ENCODE results near the gene PABPC1L. TPM values are rescaled to one million over a fixed set of nuclear protein-coding genes. Genes with fewer than 3 reads are reported as not detected.

PABPC1L gene
- total RNA-seq, 2 experiments from 2014 or later = 22.8 to 27.5 TPM

DNA sequence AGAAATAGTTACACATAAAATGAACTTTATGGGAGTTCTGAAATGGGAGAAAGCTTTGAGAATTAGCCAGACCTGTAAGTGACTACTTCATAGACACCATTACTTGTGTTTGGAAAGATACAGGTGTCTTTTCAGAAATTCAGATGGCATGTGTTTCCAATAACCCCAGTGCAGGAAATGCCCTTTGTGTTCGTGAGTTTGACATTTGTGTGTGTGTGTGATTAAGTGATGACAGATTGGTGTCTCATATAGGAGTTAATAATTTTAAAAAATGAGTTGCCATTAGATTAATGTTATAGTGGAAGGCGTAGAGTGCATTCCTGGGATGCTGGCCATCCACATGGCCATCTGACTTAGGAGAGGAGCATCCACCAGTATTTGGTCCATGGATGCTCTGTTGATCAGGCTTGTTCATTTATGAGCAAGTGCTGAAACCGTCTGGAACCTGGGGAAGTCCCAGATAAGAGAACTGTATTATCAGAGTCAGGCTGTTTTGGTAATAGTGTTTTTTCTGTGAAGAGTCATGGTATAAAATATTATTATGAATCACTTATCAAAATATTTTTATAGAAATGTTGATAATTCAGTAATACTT, 59.5 kb downstream of the PABPC1L start:
- peak overlapping the region; percentile 68 for H3K4me3 ChIP-seq (ENCODE audit: low read length)
- peaks cover 23% of the 10 kb centered on the region for H3K4me1 ChIP-seq (ENCODE audit: insufficient read depth, low read length)
- peak overlapping the region; percentile 81 to 88 for H3K27ac ChIP-seq (ENCODE audit: low read depth in 1 of 2, low read length in 2 of 2)
- H3K27me3 ChIP-seq (ENCODE audit: control insufficient read depth in 1 of 2, insufficient read depth in 2 of 2, low read length in 2 of 2) = no peaks in the 10 kb centered on the region
- ChIA-PET POLR2A (interaction anchor here (0.6 to 7.1 kb wide), 4 partner anchors 9 to 126 kb away, joined by 3 to 180 read pairs (median 10); partner anchors contain the start of gene TOMM34), CTCF (interaction anchor here (4.8 kb wide), 1 partner anchor 9 kb away, joined by 31 read pairs; no protein-coding TSS in a partner anchor)
- H3K9me3 ChIP-seq (ENCODE audit: control insufficient read depth in 1 of 2, insufficient read depth in 1 of 2, low read length in 2 of 2) = no peaks in the 10 kb centered on the region
- intact Hi-C loops (cut with DNase I, micrococcal nuclease) = loop anchor here (2.0 to 10.0 kb wide), 5 partner anchors 13 to 495 kb away; partner anchors contain the start of genes PIGT (in 1 of the 2) and TTPAL (in 1 of the 2)
- H3K27ac Mint-ChIP-seq = peak overlapping the region; percentile 86
- peaks cover 77% of the 10 kb centered on the region for H3K36me3 Mint-ChIP-seq (ENCODE audit: low read depth)
- no peaks in the 10 kb centered on the region for H3K9me3 Mint-ChIP-seq
- ATAC-seq (ENCODE audit: poor library complexity) (peak; percentile 10), DNase-seq (peak in 4 of 14 experiments; percentile 28 to 64 (median 58))
- no peak for TF ChIP-seq CTCF (IDR thresholded peaks at IDR 0.05)
- H3K27me3 Mint-ChIP-seq = no peaks in the 10 kb centered on the region
- H3K4me1 Mint-ChIP-seq (ENCODE audit: low read depth) = peaks cover 67% of the 10 kb centered on the region
- H3K4me3 Mint-ChIP-seq = peak overlapping the region; percentile 92
- H3K36me3 ChIP-seq (ENCODE audit: insufficient read depth, low read length) = peaks cover 25% of the 10 kb centered on the region

GRCh38 chr20:44970243-44970757, 60.4 kb downstream of the PABPC1L start:
- CTCF ChIA-PET = interaction anchor here (0.9 to 2.7 kb wide), 6 partner anchors 9 to 74 kb away, joined by 3 to 12 read pairs (median 4); no protein-coding TSS in a partner anchor
- Histone ChIP-seq H3K27ac (ENCODE audit: low read depth in 1 of 2, low read length in 2 of 2) (peak overlapping the region; percentile 81 to 88), H3K27me3 (ENCODE audit: control insufficient read depth in 1 of 2, insufficient read depth in 2 of 2, low read length in 2 of 2) (no peaks in the 10 kb centered on the region), H3K4me1 (ENCODE audit: insufficient read depth, low read length) (peaks cover 21% of the 10 kb centered on the region), H3K36me3 (ENCODE audit: insufficient read depth, low read length) (peaks cover 34% of the 10 kb centered on the region), H3K9me3 (ENCODE audit: control insufficient read depth in 1 of 2, insufficient read depth in 1 of 2, low read length in 2 of 2) (no peaks in the 10 kb centered on the region), H3K4me3 (ENCODE audit: low read length) (peak overlapping the region; percentile 68)
- Mint-ChIP-seq H3K4me3 (peak overlapping the region; percentile 92), H3K27me3 (no peaks in the 10 kb centered on the region), H3K27ac (peak overlapping the region; percentile 86), H3K4me1 (ENCODE audit: low read depth) (peaks cover 76% of the 10 kb centered on the region), H3K9me3 (no peaks in the 10 kb centered on the region), H3K36me3 (ENCODE audit: low read depth) (peaks cover 86% of the 10 kb centered on the region)
- intact Hi-C loops (cut with DNase I, micrococcal nuclease) = no loop called here
- ATAC-seq (ENCODE audit: poor library complexity) (no peak), DNase-seq (peak in 3 of 14 experiments; percentile 63 to 79 (median 66))
- POLR2A ChIA-PET = interaction anchor here (1.0 to 7.1 kb wide), 12 partner anchors 8 to 1394 kb away, joined by 3 to 180 read pairs (median 6); partner anchors contain the start of genes PABPC1L, TOMM34 and YWHAB
- TF ChIP-seq CTCF (IDR thresholded peaks at IDR 0.05) = no peak

DNA sequence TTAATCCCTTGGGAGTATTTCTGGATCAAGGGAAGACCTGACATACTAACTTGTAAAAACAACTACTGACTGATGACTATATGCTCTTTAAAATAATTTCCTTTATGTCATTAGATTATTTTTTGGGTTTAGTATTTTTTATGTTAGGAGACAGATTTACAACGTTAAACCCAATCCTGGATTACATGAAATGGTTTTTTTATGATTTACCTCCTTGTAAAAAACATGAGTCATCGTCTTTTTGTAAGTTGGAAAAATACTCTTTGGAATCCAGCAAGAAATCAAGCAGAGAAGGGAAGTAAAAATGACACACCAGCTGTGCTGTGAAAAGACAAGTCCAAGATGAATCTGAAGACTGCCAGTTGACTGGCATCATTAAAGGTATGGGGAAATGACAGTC, 63.2 kb downstream of the PABPC1L start:
- Histone ChIP-seq H3K4me1 (ENCODE audit: insufficient read depth, low read length) (peaks cover 23% of the 10 kb centered on the region), H3K27me3 (ENCODE audit: control insufficient read depth in 1 of 2, insufficient read depth in 2 of 2, low read length in 2 of 2) (no peaks in the 10 kb centered on the region), H3K36me3 (ENCODE audit: insufficient read depth, low read length) (peaks cover 51% of the 10 kb centered on the region), H3K27ac (ENCODE audit: low read depth in 1 of 2, low read length in 2 of 2) (peak overlapping the region in 1 of 2 donors; percentile 81), H3K4me3 (ENCODE audit: low read length) (no peak overlapping the region), H3K9me3 (ENCODE audit: control insufficient read depth in 1 of 2, insufficient read depth in 1 of 2, low read length in 2 of 2) (no peaks in the 10 kb centered on the region)
- peaks cover 89% of the 10 kb centered on the region for H3K36me3 Mint-ChIP-seq (ENCODE audit: low read depth)
- ATAC-seq (ENCODE audit: poor library complexity) = no peak
- ChIA-PET POLR2A (no interaction called here), CTCF (interaction anchor here (1.6 kb wide), 1 partner anchor 8 kb away, joined by 10 read pairs; no protein-coding TSS in a partner anchor)
- H3K27ac Mint-ChIP-seq = peak overlapping the region; percentile 96
- peak overlapping the region; percentile 66 for H3K4me3 Mint-ChIP-seq
- no peak for TF ChIP-seq CTCF (IDR thresholded peaks at IDR 0.05)
- no peaks in the 10 kb centered on the region for H3K27me3 Mint-ChIP-seq
- no peaks in the 10 kb centered on the region for H3K9me3 Mint-ChIP-seq
- intact Hi-C loops (cut with DNase I, micrococcal nuclease) = no loop called here
- H3K4me1 Mint-ChIP-seq (ENCODE audit: low read depth) = peaks cover 90% of the 10 kb centered on the region
- no peak for DNase-seq

All from CD4-positive, alpha-beta T cell (primary cell).